ENCODE measurements around the gene ANKRD17. TPM values are rescaled to one million over a fixed set of nuclear protein-coding genes. Genes with fewer than 3 reads are reported as not detected.

The ANKRD17 gene
- total and polyA plus RNA-seq, 2 of the 4 experiments (the other 2 are of a cell fraction), result 28.5 to 75.3 TPM

- H4K91ac ChIP-seq (ENCODE audit: insufficient read depth, low read depth, low read length), result no peak overlapping the region
- peaks cover 3% of the 10 kb centered on the region for H3K4me1 ChIP-seq (ENCODE audit: control insufficient read depth, insufficient read depth, low read length)
- H3K14ac ChIP-seq (replicated peaks; ENCODE audit: low read depth, low read length), result peak overlapping the region; percentile 47; the same call in 1 of the 2 replicates
- WGBS, 2 experiments (ENCODE audit: extremely low coverage in 2 of 2, insufficient read length in 1 of 2), result no CpG with 5 or more reads among the region's 6 CpGs
- no peaks in the 10 kb centered on the region for H3K9me1 ChIP-seq (ENCODE audit: insufficient read depth, low read length)
- no peak overlapping the region for H2AK5ac ChIP-seq (ENCODE audit: low read depth, low read length)
- H3K23ac ChIP-seq (ENCODE audit: low read depth, low read length), result peak overlapping the region; percentile 59; the same call in 1 of the 2 replicates
- peak; percentile 97 for DNase-seq
- H4K5ac ChIP-seq (ENCODE audit: low read depth, low read length), result no peak overlapping the region; the same call in 1 of the 2 replicates
- peaks cover 10% of the 10 kb centered on the region; the same call in 1 of the 2 replicates for H4K20me1 ChIP-seq (ENCODE audit: insufficient read depth, low read length)
- H2BK20ac ChIP-seq (ENCODE audit: low read depth, low read length), result no peak overlapping the region
- peak overlapping the region in 1 of 2 experiments; percentile 53; a peak in 2 of 4 replicates for H4K8ac ChIP-seq (ENCODE audit: low read depth in 2 of 2, low read length in 2 of 2)
- POLR2A ChIA-PET (ENCODE audit: unreplicated experiment), result interaction anchor here (0.6 kb wide), 1 partner anchor 703 kb away, joined by 4 read pairs; no protein-coding TSS in a partner anchor
- peak overlapping the region; percentile 91 for H2BK5ac ChIP-seq (ENCODE audit: low read depth, low read length, poor library complexity, severe bottlenecking)
- peaks cover 2 to 38% of the 10 kb centered on the region in 2 experiments; a peak in 3 of 4 replicates for H3K79me1 ChIP-seq (ENCODE audit: low read depth in 1 of 2, low read length in 2 of 2)
- H3K4me3 ChIP-seq (ENCODE audit: insufficient read depth, low read depth, low read length), result peak overlapping the region; percentile 50
- no peak overlapping the region for H2BK15ac ChIP-seq (ENCODE audit: low read depth, low read length)
- CTCF ChIA-PET, result no interaction called here
- H3K27ac ChIP-seq (ENCODE audit: insufficient read depth, low read length), result peak overlapping the region; percentile 0; the same call in 1 of the 2 replicates
- peak overlapping the region; percentile 31; the same call in 1 of the 2 replicates for H3K4ac ChIP-seq (ENCODE audit: low read depth, low read length)
- ATAC-seq (ENCODE audit: low read depth), result peak; percentile 100
- H2AK9ac ChIP-seq (replicated peaks; ENCODE audit: low read depth, low read length, poor library complexity), result no peak overlapping the region
- intact Hi-C loops (cut with micrococcal nuclease), result loop anchor here (5.0 kb wide), 1 partner anchor 35 kb away; the partner anchor contains the start of gene ANKRD17
- H3K9me3 ChIP-seq (ENCODE audit: control insufficient read depth, insufficient read depth, low read length), result no peaks in the 10 kb centered on the region
- in situ Hi-C loops (cut with MboI; ENCODE audit: low sequenced_read_pairs), result no loop called here
- H2AFZ ChIP-seq (replicated peaks; ENCODE audit: low read length, poor library complexity), result no peak overlapping the region
- dilution Hi-C loops (cut with HindIII; ENCODE audit: low sequenced_read_pairs, unreplicated experiment), result no loop called here
- H3K18ac ChIP-seq (ENCODE audit: low read depth, low read length), result peak overlapping the region; percentile 12; the same call in 1 of the 2 replicates
- peak overlapping the region; percentile 45 for H3K56ac ChIP-seq (ENCODE audit: extremely low read depth, insufficient read depth, low read length)
- no peaks in the 10 kb centered on the region for H3K27me3 ChIP-seq (ENCODE audit: control insufficient read depth, insufficient read depth, low read length)
- peak overlapping the region; percentile 61 for H3K4me2 ChIP-seq (ENCODE audit: low read depth, low read length)
- H2BK120ac ChIP-seq (ENCODE audit: low read depth, low read length), result no peak overlapping the region
- no peaks in the 10 kb centered on the region for H3K36me3 ChIP-seq (ENCODE audit: control insufficient read depth, insufficient read depth, low read length)
- TSS peak; percentile 6 for BruUV-seq (replicated peaks)
- peak overlapping the region; percentile 50; the same call in 1 of the 2 replicates for H3K9ac ChIP-seq (ENCODE audit: low read depth, low read length)
- TF ChIP-seq RFX5 (IDR thresholded peaks at IDR 0.05; ENCODE audit: low read depth, low read length) (no peak), RCOR1 (IDR thresholded peaks at IDR 0.05; ENCODE audit: insufficient replicate concordance, low read length) (no peak), MAFK (IDR thresholded peaks at IDR 0.05; ENCODE audit: low read depth, low read length) (peak; percentile 69), BHLHE40 (IDR thresholded peaks at IDR 0.05; ENCODE audit: low read depth, low read length) (peak; percentile 94), FOS (IDR thresholded peaks at IDR 0.05; ENCODE audit: low read depth, low read length) (peak; percentile 66; the same call in 1 of the 2 replicates), MXI1 (IDR thresholded peaks at IDR 0.05; ENCODE audit: borderline replicate concordance, low read depth, low read length) (peak; percentile 83), CTCF (conservative IDR thresholded peaks at IDR 0.05; ENCODE audit: low read depth, low read length) (no peak), SMC3 (IDR thresholded peaks at IDR 0.05; ENCODE audit: low read depth, low read length) (no peak), USF2 (IDR thresholded peaks at IDR 0.05; ENCODE audit: low read depth, low read length) (no peak), POLR2A (IDR thresholded peaks at IDR 0.05; ENCODE audit: low read depth, low read length) (peak; percentile 90), MAZ (IDR thresholded peaks at IDR 0.05; ENCODE audit: borderline replicate concordance, low read depth, low read length) (no peak), CEBPB (IDR thresholded peaks at IDR 0.05; ENCODE audit: low read depth, low read length) (peak; percentile 1; the same call in 1 of the 2 replicates), CHD1 (IDR thresholded peaks at IDR 0.05; ENCODE audit: low read depth, low read length) (peak; percentile 83; the same call in 1 of the 2 replicates)
Observed at GRCh38 chr4:73222466-73223257, 35.9 kb downstream of the ANKRD17 start.

Data from IMR-90 (cell line).